CMK (cell line): Measurements from ENCODE around the gene ANKFN1.

Source experiments
- DNase-seq: peaks from one replicate; pipeline ENCODE4 v3.0.0-alpha.2; 2010; ENCODE audit warnings: low read depth

Gene ANKFN1

GRCh38 chr17:56152874-56153602 is at the start of gene ANKFN1:
TSS of gene ANKFN1 (plus strand) at chr17:56153475. CDS start at chr17:56212668, 59,193 bp downstream.
- no peak for DNase-seq

- DNase-seq, result no peak
Measured at GRCh38 chr17:56108811-56109284, 44.4 kb upstream of the ANKFN1 start.

GRCh38 chr17:56109836-56110235 is 43.4 kb upstream of the ANKFN1 start:
- no peak for DNase-seq

- DNase-seq, result no peak
Measured at GRCh38 chr17:56110463-56111135, 42.7 kb upstream of the ANKFN1 start.

- DNase-seq, result no peak
Measured at GRCh38 chr17:56111706-56112485, 41.4 kb upstream of the ANKFN1 start.

GRCh38 chr17:56113486-56113885 is 39.8 kb upstream of the ANKFN1 start:
- no peak for DNase-seq

GRCh38 chr17:56114469-56114868 is 38.8 kb upstream of the ANKFN1 start:
- DNase-seq, result no peak

GRCh38 chr17:56119191-56119590 is 34.1 kb upstream of the ANKFN1 start:
- no peak for DNase-seq

- no peak for DNase-seq
Measured at GRCh38 chr17:56119936-56120335, 33.3 kb upstream of the ANKFN1 start.

- DNase-seq, result no peak
Measured at GRCh38 chr17:56121191-56122051, 31.9 kb upstream of the ANKFN1 start.

- DNase-seq, result no peak
Measured at GRCh38 chr17:56125830-56126819, 27.1 kb upstream of the ANKFN1 start.

GRCh38 chr17:56130026-56130425 is 23.2 kb upstream of the ANKFN1 start:
- no peak for DNase-seq

GRCh38 chr17:56130631-56131030 is 22.6 kb upstream of the ANKFN1 start:
- no peak for DNase-seq

- no peak for DNase-seq
Measured at GRCh38 chr17:56131431-56131830, 21.8 kb upstream of the ANKFN1 start.

- no peak for DNase-seq
Measured at GRCh38 chr17:56136301-56136700, 17.0 kb upstream of the ANKFN1 start.

GRCh38 chr17:56141046-56141839 is 12.0 kb upstream of the ANKFN1 start:
- DNase-seq, result no peak

GRCh38 chr17:56142325-56142724 is 10.9 kb upstream of the ANKFN1 start:
- no peak for DNase-seq

- DNase-seq, result no peak
Measured at GRCh38 chr17:56142781-56143180, 10.5 kb upstream of the ANKFN1 start.

- DNase-seq, result no peak
Measured at GRCh38 chr17:56144223-56144622, 9.1 kb upstream of the ANKFN1 start.

GRCh38 chr17:56146534-56146933 is 6.7 kb upstream of the ANKFN1 start:
- DNase-seq, result no peak
